Spleen (tissue), 7 donors: ENCODE results near the gene TMEM130.

Source experiments
- CTCF ChIP-seq, 11 experiments: fragments of 200-600 bp in 7 of 11; fragments of 450-650 bp in 4 of 11; sonication (generic) in 4 of 11; IDR thresholded peaks in 8 of 11; conservative IDR thresholded peaks in 3 of 11; 1 replicate in 7 of 11; 2 replicates in 4 of 11; pipeline versions ENCODE4 v1.4.0 to v1.8.0; 2016 to 2021; ENCODE audit warnings: antibody characterized with exemption in 11 of 11, inconsistent platforms in 4 of 11, mild to moderate bottlenecking in 1 of 11
- POLR2A ChIP-seq, 3 donors: fragments of 450-650 bp; IDR thresholded peaks; one replicate each; pipeline ENCODE4 v1.5.1; 2017; ENCODE audit warnings: antibody characterized with exemption in 3 of 3, mild to moderate bottlenecking in 1 of 3
- POLR2AphosphoS5 ChIP-seq, 3 donors: sonication (generic); formaldehyde crosslinking; IDR thresholded peaks; one replicate each; pipeline ENCODE4 v1.5.1; 2017; ENCODE audit warnings: antibody characterized with exemption in 3 of 3
- donor health status: DM: no; HTN: no; CAD: no; lungs with moderate emphysema.
- donor health status: DM: no; HTN: no; CAD: no.
- donor health status: DM: no; HTN: no; CAD: no.

- TF ChIP-seq CTCF (IDR thresholded peaks at IDR 0.05 in 8 of 11, conservative IDR thresholded peaks at IDR 0.05 in 3 of 11): no peak
- TF ChIP-seq POLR2AphosphoS5 (IDR thresholded peaks at IDR 0.05): no peak
- TF ChIP-seq POLR2A (IDR thresholded peaks at IDR 0.05): no peak
Measured at GRCh38 chr7:98875501-98875900, 5.7 kb upstream of the TMEM130 start.
